Effector memory CD8-positive, alpha-beta T cell (primary cell): Measurements from ENCODE around the gene CPLANE1.
A peak's percentile ranks its signal among the peaks of the same experiment; 100 is the strongest.
"Not testable (repeated sequence)": the region's sequence is repeated elsewhere in the genome, so short reads cannot be mapped to it uniquely, and the experiment has no call there.

Experiments
- ATAC-seq: fragments of 150-1000 bp; cut with Tn5 transposase; replicated peaks from 2 replicates; pipeline ENCODE4 v1.10.0; 2021; ENCODE audit warnings: mild to moderate bottlenecking, moderate library complexity
- DNase-seq, 3 experiments: peaks; one replicate each; pipeline ENCODE4 v3.0.0; 2021
- H3K27ac Mint-ChIP-seq, 2 donors: one replicate each; pipeline ENCODE4 v1.8.0; 2022; ENCODE audit warnings: mild to moderate bottlenecking in 2 of 2, mixed read lengths in 2 of 2, moderate library complexity in 2 of 2
- H3K27me3 Mint-ChIP-seq, 2 donors: one replicate each; pipeline ENCODE4 v1.8.0; 2022; ENCODE audit warnings: mixed read lengths in 2 of 2
- H3K36me3 Mint-ChIP-seq: one replicate; pipeline ENCODE4 v1.8.0; 2022; ENCODE audit warnings: mild to moderate bottlenecking, moderate library complexity, mixed read lengths; ENCODE audit not compliant: insufficient read depth
- H3K4me1 Mint-ChIP-seq, 2 donors: one replicate each; pipeline ENCODE4 v1.8.0; 2022; ENCODE audit warnings: low read depth in 2 of 2, mixed read lengths in 2 of 2
- H3K4me3 Mint-ChIP-seq, 2 donors: one replicate each; pipeline ENCODE4 v1.8.0; 2022; ENCODE audit warnings: mild to moderate bottlenecking in 2 of 2, mixed read lengths in 2 of 2, moderate library complexity in 2 of 2
- H3K9me3 Mint-ChIP-seq, 2 donors: one replicate each; pipeline ENCODE4 v1.8.0; 2022; ENCODE audit warnings: mixed read lengths in 2 of 2

Gene CPLANE1

GRCh38 chr5:37135312-37135711 is 113.9 kb downstream of the CPLANE1 start:
- not testable (repeated sequence) for H3K9me3 Mint-ChIP-seq, H3K27me3 Mint-ChIP-seq, DNase-seq, ATAC-seq, H3K4me3 Mint-ChIP-seq, H3K4me1 Mint-ChIP-seq
- peaks cover 17% of the 10 kb centered on the region for H3K36me3 Mint-ChIP-seq
- peak overlapping the region in 1 of 2 donors; percentile 54 for H3K27ac Mint-ChIP-seq

- H3K27me3 Mint-ChIP-seq = no peaks in the 10 kb centered on the region
- peaks cover 12% of the 10 kb centered on the region for H3K36me3 Mint-ChIP-seq
- H3K27ac Mint-ChIP-seq = no peak overlapping the region
- H3K4me3 Mint-ChIP-seq = no peak overlapping the region
- peaks cover 0 to 4% of the 10 kb centered on the region in 2 donors for H3K4me1 Mint-ChIP-seq
- no peak for ATAC-seq
- H3K9me3 Mint-ChIP-seq = peaks cover 0 to 5% of the 10 kb centered on the region in 2 donors
- no peak for DNase-seq
Measured at GRCh38 chr5:37133939-37134338, 115.2 kb downstream of the CPLANE1 start.

- DNase-seq = no peak
- Mint-ChIP-seq H3K27ac (no peak overlapping the region), H3K4me1 (peaks cover 0 to 4% of the 10 kb centered on the region in 2 donors), H3K4me3 (no peak overlapping the region), H3K27me3 (no peaks in the 10 kb centered on the region), H3K9me3 (peaks cover 0 to 5% of the 10 kb centered on the region in 2 donors), H3K36me3 (peaks cover 9% of the 10 kb centered on the region)
- ATAC-seq = no peak
Measured at GRCh38 chr5:37132646-37133045, 116.5 kb downstream of the CPLANE1 start.

- no peak overlapping the region for H3K27ac Mint-ChIP-seq
- no peaks in the 10 kb centered on the region for H3K4me1 Mint-ChIP-seq
- peaks cover 6% of the 10 kb centered on the region for H3K36me3 Mint-ChIP-seq
- no peak for ATAC-seq
- no peaks in the 10 kb centered on the region for H3K9me3 Mint-ChIP-seq
- DNase-seq = no peak
- no peaks in the 10 kb centered on the region for H3K27me3 Mint-ChIP-seq
- no peak overlapping the region for H3K4me3 Mint-ChIP-seq
Measured at GRCh38 chr5:37121465-37121864, 127.7 kb downstream of the CPLANE1 start.

- Mint-ChIP-seq H3K27me3 (no peaks in the 10 kb centered on the region), H3K4me1 (no peaks in the 10 kb centered on the region), H3K27ac (no peak overlapping the region), H3K36me3 (peaks cover 6% of the 10 kb centered on the region), H3K4me3 (no peak overlapping the region), H3K9me3 (no peaks in the 10 kb centered on the region)
- DNase-seq (no peak), ATAC-seq (no peak)
Measured at GRCh38 chr5:37121027-37121426, 128.1 kb downstream of the CPLANE1 start.

GRCh38 chr5:37120270-37120669 is 128.9 kb downstream of the CPLANE1 start:
- H3K4me1 Mint-ChIP-seq = no peaks in the 10 kb centered on the region
- H3K27me3 Mint-ChIP-seq = no peaks in the 10 kb centered on the region
- DNase-seq = no peak
- H3K4me3 Mint-ChIP-seq = no peak overlapping the region
- no peak overlapping the region for H3K27ac Mint-ChIP-seq
- H3K9me3 Mint-ChIP-seq = no peaks in the 10 kb centered on the region
- H3K36me3 Mint-ChIP-seq = peaks cover 6% of the 10 kb centered on the region
- no peak for ATAC-seq

- Mint-ChIP-seq H3K36me3 (peaks cover 7% of the 10 kb centered on the region), H3K27me3 (no peaks in the 10 kb centered on the region), H3K4me1 (peaks cover 7 to 13% of the 10 kb centered on the region in 2 donors), H3K4me3 (no peak overlapping the region), H3K27ac (no peak overlapping the region), H3K9me3 (no peaks in the 10 kb centered on the region)
- DNase-seq (no peak), ATAC-seq (no peak)
Measured at GRCh38 chr5:37116359-37116758, 132.8 kb downstream of the CPLANE1 start.

GRCh38 chr5:37112383-37112991 is 136.7 kb downstream of the CPLANE1 start:
- H3K27me3 Mint-ChIP-seq = no peaks in the 10 kb centered on the region
- H3K4me3 Mint-ChIP-seq = peak overlapping the region; percentile 65 to 74
- peaks cover 4% of the 10 kb centered on the region for H3K36me3 Mint-ChIP-seq

GRCh38 chr5:37111426-37112382 is 137.5 kb downstream of the CPLANE1 start:
- Mint-ChIP-seq H3K4me1 (peaks cover 7 to 13% of the 10 kb centered on the region in 2 donors), H3K27me3 (no peaks in the 10 kb centered on the region), H3K36me3 (peaks cover 6% of the 10 kb centered on the region), H3K4me3 (peak overlapping the region; percentile 65 to 74), H3K27ac (peak overlapping the region; percentile 70 to 83), H3K9me3 (no peaks in the 10 kb centered on the region)
- ATAC-seq = peak; percentile 76
- no peak for DNase-seq

More at GRCh38 chr5:37112383-37112991, 136.7 kb downstream of the CPLANE1 start:
- DNase-seq (no peak), ATAC-seq (no peak)
- no peaks in the 10 kb centered on the region for H3K9me3 Mint-ChIP-seq
- peak overlapping the region; percentile 70 to 83 for H3K27ac Mint-ChIP-seq
- H3K4me1 Mint-ChIP-seq = peaks cover 7 to 13% of the 10 kb centered on the region in 2 donors

- ATAC-seq = no peak
- H3K36me3 Mint-ChIP-seq = peaks cover 6% of the 10 kb centered on the region
- DNase-seq = no peak
- H3K27ac Mint-ChIP-seq = peak overlapping the region in 1 of 2 donors; percentile 17
- peaks cover 7 to 13% of the 10 kb centered on the region in 2 donors for H3K4me1 Mint-ChIP-seq
- H3K27me3 Mint-ChIP-seq = no peaks in the 10 kb centered on the region
- H3K9me3 Mint-ChIP-seq = no peaks in the 10 kb centered on the region
- H3K4me3 Mint-ChIP-seq = no peak overlapping the region
Measured at GRCh38 chr5:37110135-37110534, 139.0 kb downstream of the CPLANE1 start.

GRCh38 chr5:37109338-37109737 is 139.8 kb downstream of the CPLANE1 start:
- Mint-ChIP-seq H3K27me3 (no peaks in the 10 kb centered on the region), H3K27ac (no peak overlapping the region), H3K4me1 (peaks cover 7 to 13% of the 10 kb centered on the region in 2 donors), H3K36me3 (peaks cover 4% of the 10 kb centered on the region), H3K4me3 (no peak overlapping the region), H3K9me3 (no peaks in the 10 kb centered on the region)
- DNase-seq = no peak
- ATAC-seq = no peak

- DNase-seq = no peak
- H3K27ac Mint-ChIP-seq = no peak overlapping the region
- no peaks in the 10 kb centered on the region for H3K4me1 Mint-ChIP-seq
- peaks cover 8% of the 10 kb centered on the region for H3K36me3 Mint-ChIP-seq
- H3K9me3 Mint-ChIP-seq = peaks cover 2 to 38% of the 10 kb centered on the region in 2 donors
- no peak for ATAC-seq
- no peaks in the 10 kb centered on the region for H3K27me3 Mint-ChIP-seq
- H3K4me3 Mint-ChIP-seq = no peak overlapping the region
Measured at GRCh38 chr5:37103302-37103701, 145.9 kb downstream of the CPLANE1 start.

GRCh38 chr5:37099267-37099666 is 149.9 kb downstream of the CPLANE1 start:
- not testable (repeated sequence) for H3K36me3 Mint-ChIP-seq, H3K4me3 Mint-ChIP-seq, DNase-seq, H3K4me1 Mint-ChIP-seq, H3K27ac Mint-ChIP-seq, ATAC-seq, H3K27me3 Mint-ChIP-seq
- peaks cover 4 to 56% of the 10 kb centered on the region in 2 donors for H3K9me3 Mint-ChIP-seq

- not testable (repeated sequence) for H3K4me1 Mint-ChIP-seq, H3K27ac Mint-ChIP-seq, H3K36me3 Mint-ChIP-seq, DNase-seq, H3K27me3 Mint-ChIP-seq, H3K4me3 Mint-ChIP-seq, ATAC-seq
- peaks cover 2 to 25% of the 10 kb centered on the region in 2 donors for H3K9me3 Mint-ChIP-seq
Measured at GRCh38 chr5:37093795-37094194, 155.4 kb downstream of the CPLANE1 start.
